Suprapubic skin (tissue), 4 donors: Measurements from ENCODE around the gene CBX2.

Experiments
- CTCF ChIP-seq, 2 donors: fragments of 200-600 bp in 1 of 2; fragments of 450-650 bp in 1 of 2; sonication (generic) in 1 of 2; IDR thresholded peaks; one replicate each; pipeline ENCODE4 v1.5.1; 2016 to 2019; ENCODE audit warnings: antibody characterized with exemption in 2 of 2, mild to moderate bottlenecking in 1 of 2, moderate library complexity in 1 of 2
- EP300 ChIP-seq: sonication (generic); formaldehyde crosslinking; IDR thresholded peaks from one replicate; pipeline ENCODE4 v1.6.1; 2017; ENCODE audit warnings: antibody characterized with exemption
- POLR2A ChIP-seq, 2 donors: fragments of 450-650 bp; IDR thresholded peaks; one replicate each; pipeline ENCODE4 v1.6.1; 2017; ENCODE audit warnings: antibody characterized with exemption in 2 of 2, mild to moderate bottlenecking in 2 of 2, moderate library complexity in 2 of 2
- POLR2AphosphoS5 ChIP-seq, 3 donors: sonication (generic); formaldehyde crosslinking; IDR thresholded peaks; one replicate each; pipeline ENCODE4 v1.6.1; 2017; ENCODE audit warnings: antibody characterized with exemption in 3 of 3

- no peak for TF ChIP-seq POLR2A (IDR thresholded peaks at IDR 0.05)
- no peak for TF ChIP-seq CTCF (IDR thresholded peaks at IDR 0.05)
- TF ChIP-seq POLR2AphosphoS5 (IDR thresholded peaks at IDR 0.05): no peak
- no peak for TF ChIP-seq EP300
Measured at GRCh38 chr17:79797492-79798298, 19.7 kb downstream of the CBX2 start.
